MM.1S (cell line): ENCODE results near the gene SFXN5.

Source experiments
- DNase-seq: peaks from one replicate; pipeline ENCODE4 v3.0.0-alpha.2; 2015
- H2AFZ ChIP-seq: fragments of 300-600 bp; sonication (generic); 2 replicates; pipeline ENCODE4 v1.6.0; 2016; ENCODE audit warnings: antibody characterized with exemption, low read length
- H3F3A ChIP-seq: fragments of 300-600 bp; sonication (generic); 2 replicates; pipeline ENCODE4 v1.6.1; 2016; ENCODE audit warnings: mild to moderate bottlenecking, antibody characterized with exemption, low read length, moderate library complexity, mixed read lengths; ENCODE audit not compliant: insufficient read depth
- H3K27ac ChIP-seq: fragments of 300-600 bp; sonication (generic); 2 replicates; pipeline ENCODE4 v1.5.1; 2016; ENCODE audit warnings: mild to moderate bottlenecking, low read length
- H3K27me3 ChIP-seq: fragments of 300-600 bp; sonication (generic); replicated peaks from 2 replicates; pipeline ENCODE4 v1.6.0; 2016; ENCODE audit warnings: low read length; ENCODE audit not compliant: insufficient read depth
- H3K36me3 ChIP-seq: fragments of 300-600 bp; sonication (generic); replicated peaks from 2 replicates; pipeline ENCODE4 v1.6.1; 2016; ENCODE audit warnings: mild to moderate bottlenecking, low read length, mixed read lengths; ENCODE audit not compliant: insufficient read depth
- H3K4me1 ChIP-seq: fragments of 300-600 bp; sonication (generic); 2 replicates; pipeline ENCODE4 v1.6.1; 2016; ENCODE audit warnings: low read length, mixed read lengths
- H3K4me2 ChIP-seq: fragments of 300-600 bp; sonication (generic); 2 replicates; pipeline ENCODE4 v1.6.0; 2016; ENCODE audit warnings: low read depth, low read length
- H3K4me3 ChIP-seq: fragments of 300-600 bp; sonication (generic); 2 replicates; pipeline ENCODE4 v1.5.1; 2016; ENCODE audit warnings: low read length, mixed read lengths
- H3K79me2 ChIP-seq: fragments of 300-600 bp; sonication (generic); 2 replicates; pipeline ENCODE4 v1.6.1; 2016; ENCODE audit warnings: mixed run types, low read length, mixed read lengths
- H3K9ac ChIP-seq: fragments of 300-600 bp; sonication (generic); 2 replicates; pipeline ENCODE4 v1.6.1; 2016; ENCODE audit warnings: low read length, mixed read lengths
- H3K9me2 ChIP-seq: fragments of 300-600 bp; sonication (generic); replicated peaks from 2 replicates; pipeline ENCODE4 v1.6.1; 2016; ENCODE audit warnings: mild to moderate bottlenecking, low read length, mixed read lengths; ENCODE audit not compliant: insufficient read depth
- H3K9me3 ChIP-seq: fragments of 300-600 bp; sonication (generic); replicated peaks from 2 replicates; pipeline ENCODE4 v1.6.1; 2016; ENCODE audit warnings: mild to moderate bottlenecking, low read length, mixed read lengths; ENCODE audit not compliant: insufficient read depth
- H4K20me1 ChIP-seq: fragments of 300-600 bp; sonication (generic); 2 replicates; pipeline ENCODE4 v1.6.1; 2016; ENCODE audit warnings: mild to moderate bottlenecking, low read length, moderate library complexity, mixed read lengths; ENCODE audit not compliant: insufficient read depth
- EZH2 ChIP-seq: fragments of 300-600 bp; sonication (generic); optimal IDR thresholded peaks from 2 replicates; pipeline ENCODE3; 2017; ENCODE audit warnings: low read depth, mild to moderate bottlenecking, antibody characterized with exemption, low read length, mixed read lengths
- EZH2phosphoT487 ChIP-seq: fragments of 300-600 bp; sonication (generic); IDR thresholded peaks from 2 replicates; pipeline ENCODE4 v1.6.1; 2018; ENCODE audit warnings: antibody characterized with exemption, low read length
- TF ChIP-seq, protein P1 (sequence below): fragments of 300-600 bp; sonication (generic); IDR thresholded peaks from 2 replicates; pipeline ENCODE4 v1.5.1; 2016; ENCODE audit warnings: antibody characterized with exemption, low read length, mixed read lengths

Gene SFXN5

DNA sequence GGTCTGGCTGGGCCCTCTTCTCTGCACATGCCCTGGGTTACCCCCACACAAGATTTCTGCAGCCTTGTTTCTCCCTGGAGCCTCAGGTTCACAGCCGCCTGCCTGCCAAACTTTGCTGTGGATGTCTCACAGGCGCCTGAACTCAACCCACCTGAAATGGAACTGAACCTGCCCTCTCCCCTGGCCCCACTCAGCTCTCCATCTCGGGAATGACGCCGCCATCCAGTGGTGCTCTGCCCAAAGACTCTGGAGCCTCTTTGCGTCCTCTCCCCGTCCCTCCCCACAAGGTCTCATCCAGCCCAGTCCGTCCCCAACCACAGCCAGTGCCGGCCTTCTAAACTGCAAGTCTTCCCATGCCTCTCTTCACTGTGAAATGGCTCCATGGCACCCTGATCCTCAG lies 125.0 kb downstream of the SFXN5 start:
- no peak for DNase-seq
- TF ChIP-seq EZH2 (no peak), EZH2phosphoT487 (no peak)
- TF ChIP-seq, protein P1, sequence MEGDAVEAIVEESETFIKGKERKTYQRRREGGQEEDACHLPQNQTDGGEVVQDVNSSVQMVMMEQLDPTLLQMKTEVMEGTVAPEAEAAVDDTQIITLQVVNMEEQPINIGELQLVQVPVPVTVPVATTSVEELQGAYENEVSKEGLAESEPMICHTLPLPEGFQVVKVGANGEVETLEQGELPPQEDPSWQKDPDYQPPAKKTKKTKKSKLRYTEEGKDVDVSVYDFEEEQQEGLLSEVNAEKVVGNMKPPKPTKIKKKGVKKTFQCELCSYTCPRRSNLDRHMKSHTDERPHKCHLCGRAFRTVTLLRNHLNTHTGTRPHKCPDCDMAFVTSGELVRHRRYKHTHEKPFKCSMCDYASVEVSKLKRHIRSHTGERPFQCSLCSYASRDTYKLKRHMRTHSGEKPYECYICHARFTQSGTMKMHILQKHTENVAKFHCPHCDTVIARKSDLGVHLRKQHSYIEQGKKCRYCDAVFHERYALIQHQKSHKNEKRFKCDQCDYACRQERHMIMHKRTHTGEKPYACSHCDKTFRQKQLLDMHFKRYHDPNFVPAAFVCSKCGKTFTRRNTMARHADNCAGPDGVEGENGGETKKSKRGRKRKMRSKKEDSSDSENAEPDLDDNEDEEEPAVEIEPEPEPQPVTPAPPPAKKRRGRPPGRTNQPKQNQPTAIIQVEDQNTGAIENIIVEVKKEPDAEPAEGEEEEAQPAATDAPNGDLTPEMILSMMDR, result no peak
- no peaks in the 10 kb centered on the region for H3K79me2 ChIP-seq
- no peak overlapping the region for H3K9ac ChIP-seq
- H3K9me2 ChIP-seq, result no peaks in the 10 kb centered on the region
- H4K20me1 ChIP-seq, result no peaks in the 10 kb centered on the region
- no peak overlapping the region for H2AFZ ChIP-seq
- no peak overlapping the region for H3K4me2 ChIP-seq
- no peaks in the 10 kb centered on the region for H3K36me3 ChIP-seq
- H3K27ac ChIP-seq, result no peak overlapping the region
- no peaks in the 10 kb centered on the region for H3F3A ChIP-seq
- no peaks in the 10 kb centered on the region for H3K4me1 ChIP-seq
- H3K4me3 ChIP-seq, result no peak overlapping the region
- no peaks in the 10 kb centered on the region for H3K9me3 ChIP-seq
- H3K27me3 ChIP-seq, result no peaks in the 10 kb centered on the region

DNA sequence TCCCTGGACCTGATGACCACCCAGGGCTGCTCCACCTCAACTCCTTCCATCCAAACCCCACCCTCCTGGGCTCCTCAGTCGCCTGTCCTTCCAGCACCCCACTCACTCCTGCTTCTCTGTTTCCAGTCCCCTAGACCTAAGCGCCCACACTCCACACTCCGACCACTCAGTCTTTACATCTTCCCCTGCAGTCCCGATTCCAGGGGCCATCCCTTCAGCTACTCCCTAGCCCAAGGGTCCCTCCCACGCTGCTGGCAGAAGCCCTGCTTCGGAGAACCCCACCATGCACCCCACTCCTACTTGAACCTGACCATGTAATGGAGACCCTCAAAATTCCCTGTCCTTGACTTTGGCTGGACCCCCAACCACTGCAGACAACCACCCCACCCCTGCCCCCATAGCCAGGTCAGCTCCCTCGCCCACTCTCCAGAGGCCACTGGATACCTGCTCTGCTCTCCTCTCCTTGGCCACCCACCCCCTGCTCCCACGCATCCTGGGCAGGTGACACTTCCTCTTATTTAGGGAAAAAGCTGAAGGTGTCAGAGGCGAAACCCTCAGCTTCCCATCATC lies 126.0 kb downstream of the SFXN5 start:
- no peak overlapping the region for H3K27ac ChIP-seq
- H3K9ac ChIP-seq, result no peak overlapping the region
- H3K4me2 ChIP-seq, result no peak overlapping the region
- no peak for DNase-seq
- TF ChIP-seq, protein P1, result no peak
- TF ChIP-seq EZH2, result no peak
- no peak for TF ChIP-seq EZH2phosphoT487
- H3F3A ChIP-seq, result no peaks in the 10 kb centered on the region
- no peaks in the 10 kb centered on the region for H3K4me1 ChIP-seq
- H4K20me1 ChIP-seq, result no peaks in the 10 kb centered on the region
- H3K79me2 ChIP-seq, result no peaks in the 10 kb centered on the region
- no peaks in the 10 kb centered on the region for H3K9me3 ChIP-seq
- H3K27me3 ChIP-seq, result no peaks in the 10 kb centered on the region
- H3K4me3 ChIP-seq, result no peak overlapping the region
- H2AFZ ChIP-seq, result no peak overlapping the region
- no peaks in the 10 kb centered on the region for H3K36me3 ChIP-seq
- no peaks in the 10 kb centered on the region for H3K9me2 ChIP-seq

DNA sequence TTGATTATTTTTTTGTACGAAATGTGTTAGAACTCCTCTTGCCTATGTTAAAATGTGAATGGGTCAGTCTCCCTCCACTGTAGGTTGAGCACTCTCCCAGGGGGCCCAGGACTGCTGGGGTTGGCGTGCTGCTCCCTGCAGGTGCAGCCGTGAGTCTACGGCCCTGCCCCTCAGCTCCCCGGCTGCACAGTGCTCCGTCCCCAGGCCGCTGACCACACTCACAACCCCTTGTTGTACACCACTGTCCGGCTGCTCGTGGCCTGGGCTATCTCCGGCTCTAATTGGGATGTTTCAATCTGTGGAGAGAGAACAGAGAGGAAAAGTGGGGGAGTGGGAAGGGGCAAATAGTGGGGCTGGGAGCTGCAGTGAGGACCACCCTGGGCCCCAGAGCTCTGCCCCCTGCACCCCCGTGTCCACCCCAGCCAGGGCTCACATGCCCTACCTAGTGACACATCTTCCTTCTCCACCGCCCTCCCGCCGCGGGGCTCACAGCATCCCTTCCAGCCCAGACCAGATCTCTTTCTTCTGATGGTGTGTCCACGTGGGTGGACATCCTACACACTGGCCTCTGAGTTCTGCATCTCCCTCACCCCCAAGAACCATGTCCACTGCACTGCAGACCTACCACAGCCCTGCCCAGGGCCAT lies 126.6 kb downstream of the SFXN5 start:
- H3K9me2 ChIP-seq, result no peaks in the 10 kb centered on the region
- no peaks in the 10 kb centered on the region for H3K79me2 ChIP-seq
- no peak overlapping the region for H2AFZ ChIP-seq
- H3K36me3 ChIP-seq, result no peaks in the 10 kb centered on the region
- H4K20me1 ChIP-seq, result no peaks in the 10 kb centered on the region
- no peaks in the 10 kb centered on the region for H3K27me3 ChIP-seq
- no peak overlapping the region for H3K4me2 ChIP-seq
- H3K27ac ChIP-seq, result no peak overlapping the region
- H3K4me1 ChIP-seq, result no peaks in the 10 kb centered on the region
- H3K9ac ChIP-seq, result no peak overlapping the region
- TF ChIP-seq, protein P1, result no peak
- no peak for DNase-seq
- H3K4me3 ChIP-seq, result no peak overlapping the region
- H3K9me3 ChIP-seq, result no peaks in the 10 kb centered on the region
- H3F3A ChIP-seq, result no peaks in the 10 kb centered on the region
